HEK293 (cell line): Measurements from ENCODE around the gene ZCCHC17.

Experiments
- CTCF ChIA-PET: fragments of 350-600 bp; formaldehyde crosslinking; extraction: SDS; loops from one replicate; lab custom pipeline; 2021; ENCODE audit warnings: antibody characterized with exemption; lab: Yijun Ruan, JAX
- POLR2A ChIA-PET: fragments of 300-600 bp; formaldehyde crosslinking; extraction: SDS; loops from one replicate; lab custom pipeline; 2020; ENCODE audit warnings: antibody characterized with exemption, inconsistent platforms; lab: Yijun Ruan, JAX
- H3K27ac ChIP-seq: fragments of 200-500 bp; sonication (Bioruptor generic); 2 replicates; pipeline ENCODE4 v1.5.1; 2014; ENCODE audit warnings: low read depth, low read length, control low read depth, inconsistent platforms; ENCODE audit errors: extremely low read depth
- H3K36me3 ChIP-seq, 2 experiments: fragments of 200-500 bp in 1 of 2; sonication (Bioruptor generic) in 1 of 2; 1 replicate in 1 of 2; 2 replicates in 1 of 2; pipeline ENCODE4 v1.5.1; 2014 to 2017; ENCODE audit warnings: inconsistent platforms in 2 of 2, low read length in 2 of 2; ENCODE audit not compliant: control insufficient read depth in 2 of 2, insufficient read depth in 1 of 2
- H3K4me1 ChIP-seq: fragments of 200-500 bp; sonication (Bioruptor generic); 2 replicates; pipeline ENCODE4 v1.5.1; 2014; ENCODE audit warnings: mild to moderate bottlenecking, low read length, inconsistent platforms; ENCODE audit not compliant: control insufficient read depth, insufficient read depth
- H3K4me3 ChIP-seq: 2 replicates; pipeline ENCODE4 v1.5.1; 2011; ENCODE audit warnings: low read depth, mild to moderate bottlenecking, control low read depth, low read length, moderate library complexity
- H3K9me3 ChIP-seq: fragments of 200-500 bp; sonication (Bioruptor generic); 2 replicates; pipeline ENCODE4 v1.5.1; 2014; ENCODE audit warnings: low read depth, low read length, inconsistent platforms; ENCODE audit not compliant: control insufficient read depth, insufficient read depth
- REST ChIP-seq: fragments of 450-650 bp; formaldehyde crosslinking; IDR thresholded peaks from 2 replicates; pipeline ENCODE4 v1.5.1; 2016; ENCODE audit warnings: missing biosample characterization, missing genetic modification characterization
- ZNF140 ChIP-seq: fragments of 450-650 bp; formaldehyde crosslinking; IDR thresholded peaks from 2 replicates; pipeline ENCODE4 v1.5.1; 2016; ENCODE audit warnings: missing biosample characterization, missing genetic modification characterization
- ZNF155 ChIP-seq: fragments of 450-650 bp; formaldehyde crosslinking; IDR thresholded peaks from 2 replicates; pipeline ENCODE4 v1.5.1; 2016; ENCODE audit warnings: missing biosample characterization, missing genetic modification characterization
- ZNF280C ChIP-seq: fragments of 450-650 bp; formaldehyde crosslinking; IDR thresholded peaks from 2 replicates; pipeline ENCODE4 v1.5.1; 2016; ENCODE audit warnings: missing biosample characterization, missing genetic modification characterization
- ZNF394 ChIP-seq: fragments of 450-650 bp; formaldehyde crosslinking; IDR thresholded peaks from 2 replicates; pipeline ENCODE4 v1.5.1; 2016; ENCODE audit warnings: missing biosample characterization, missing genetic modification characterization, mild to moderate bottlenecking, moderate library complexity, borderline replicate concordance
- ZNF426 ChIP-seq: fragments of 450-650 bp; formaldehyde crosslinking; IDR thresholded peaks from 2 replicates; pipeline ENCODE4 v1.5.1; 2017; ENCODE audit warnings: missing biosample characterization, missing genetic modification characterization, mild to moderate bottlenecking, inconsistent platforms, moderate library complexity
- ZNF433 ChIP-seq: fragments of 450-650 bp; formaldehyde crosslinking; IDR thresholded peaks from 2 replicates; pipeline ENCODE4 v1.5.1; 2016; ENCODE audit warnings: missing biosample characterization, missing genetic modification characterization, low read depth
- ZNF514 ChIP-seq: fragments of 450-650 bp; formaldehyde crosslinking; IDR thresholded peaks from 2 replicates; pipeline ENCODE4 v1.5.1; 2016; ENCODE audit warnings: missing biosample characterization, missing genetic modification characterization
- ZNF518A ChIP-seq: fragments of 450-650 bp; formaldehyde crosslinking; conservative IDR thresholded peaks from 2 replicates; pipeline ENCODE4 v1.5.1; 2016; ENCODE audit warnings: low read depth, missing biosample characterization, missing genetic modification characterization
- ZNF624 ChIP-seq: fragments of 450-650 bp; formaldehyde crosslinking; IDR thresholded peaks from 2 replicates; pipeline ENCODE4 v1.5.1; 2017; ENCODE audit warnings: missing biosample characterization, missing genetic modification characterization
- ZNF660 ChIP-seq: fragments of 450-650 bp; IDR thresholded peaks from 2 replicates; pipeline ENCODE4 v1.5.1; 2018; ENCODE audit warnings: missing biosample characterization, mild to moderate bottlenecking, missing genetic modification characterization
- ZNF747 ChIP-seq: fragments of 450-650 bp; formaldehyde crosslinking; IDR thresholded peaks from 2 replicates; pipeline ENCODE4 v1.5.1; 2016; ENCODE audit warnings: missing biosample characterization, missing genetic modification characterization

The ZCCHC17 gene

GRCh38 chr1:31310198-31310597, 13.4 kb downstream of the ZCCHC17 start (continued):
- TF ChIP-seq ZNF280C (tag by site-specific recombination), result no peak
- TF ChIP-seq ZNF155 (tag by site-specific recombination), result no peak

- no peaks in the 10 kb centered on the region for H3K4me1 ChIP-seq
- no peaks in the 10 kb centered on the region for H3K9me3 ChIP-seq
- TF ChIP-seq ZNF518A (peak; percentile 55), ZNF394 (tag by site-specific recombination) (peak; percentile 62; the same call in 1 of the 2 replicates), ZNF660 (tag by site-specific recombination) (no peak), ZNF747 (no peak), ZNF140 (tag by site-specific recombination) (peak; percentile 13; the same call in 1 of the 2 replicates), ZNF624 (tag by site-specific recombination) (no peak), ZNF433 (tag by site-specific recombination) (0 out of 2 replicates have a peak, but pooled peaks have one; percentile 11), ZNF426 (tag by site-specific recombination) (peak; percentile 28), REST (tag by site-specific recombination) (no peak)
- ChIA-PET CTCF (interaction anchor here (0.8 kb wide), 1 partner anchor 131 kb away, joined by 3 read pairs; no protein-coding TSS in a partner anchor), POLR2A (interaction anchor here (1.0 kb wide), 1 partner anchor 19 kb away, joined by 3 read pairs; the partner anchor contains the start of genes SNRNP40 and ZCCHC17)
- no peak overlapping the region for H3K4me3 ChIP-seq
- peaks cover 35 to 95% of the 10 kb centered on the region in 2 experiments for H3K36me3 ChIP-seq
- H3K27ac ChIP-seq, result no peak overlapping the region
Observed at GRCh38 chr1:31315902-31316301, 19.1 kb downstream of the ZCCHC17 start.

- POLR2A ChIA-PET, result interaction anchor here (1.1 to 1.3 kb wide), 2 partner anchors 22 to 55 kb away, joined by 3 read pairs; partner anchors contain the start of genes FABP3, SNRNP40 and ZCCHC17
- Histone ChIP-seq H3K27ac (no peak overlapping the region), H3K4me1 (no peaks in the 10 kb centered on the region), H3K36me3 (peaks cover 31 to 84% of the 10 kb centered on the region in 2 experiments), H3K9me3 (no peaks in the 10 kb centered on the region), H3K4me3 (no peak overlapping the region)
- no peak for TF ChIP-seq ZNF514 (tag by site-specific recombination)
- CTCF ChIA-PET, result interaction anchor here (0.8 kb wide), 1 partner anchor 133 kb away, joined by 3 read pairs; no protein-coding TSS in a partner anchor
Observed at GRCh38 chr1:31318146-31318545, 21.3 kb downstream of the ZCCHC17 start.
